Body of pancreas (tissue), 4 donors: ENCODE data around the gene PGLYRP2.

Experiments used
- CTCF ChIP-seq, 7 experiments: fragments of 450-650 bp in 4 of 7; fragments of 200-600 bp in 3 of 7; sonication (generic) in 3 of 7; IDR thresholded peaks; one replicate each; pipeline ENCODE4 v1.5.1; 2016 to 2019; ENCODE audit warnings: antibody characterized with exemption in 7 of 7
- POLR2A ChIP-seq, 3 donors: fragments of 450-650 bp; IDR thresholded peaks; one replicate each; pipeline ENCODE4 v1.6.1; 2016; ENCODE audit warnings: antibody characterized with exemption in 3 of 3, mild to moderate bottlenecking in 2 of 3

GRCh38 chr19:15436012-15436825 is 43.1 kb downstream of the PGLYRP2 start:
- no peak for TF ChIP-seq CTCF (IDR thresholded peaks at IDR 0.05)
- TF ChIP-seq POLR2A (IDR thresholded peaks at IDR 0.05) = no peak
